Ovary (tissue), 3 donors: ENCODE measurements around the gene KRT13.

Experiments used
- POLR2A ChIP-seq: fragments of 450-650 bp; IDR thresholded peaks from one replicate; pipeline ENCODE4 v1.6.1; 2017; ENCODE audit warnings: antibody characterized with exemption, mild to moderate bottlenecking, moderate library complexity
- TF ChIP-seq, protein P1 (sequence below), 3 donors: fragments of 450-650 bp in 2 of 3; fragments of 200-600 bp in 1 of 3; IDR thresholded peaks; one replicate each; pipeline versions ENCODE4 v1.5.1 to v1.8.0; 2016 to 2022; ENCODE audit warnings: antibody characterized with exemption in 3 of 3, mild to moderate bottlenecking in 1 of 3
- donor health status: DM: no; HTN: no; CAD: no.

DNA sequence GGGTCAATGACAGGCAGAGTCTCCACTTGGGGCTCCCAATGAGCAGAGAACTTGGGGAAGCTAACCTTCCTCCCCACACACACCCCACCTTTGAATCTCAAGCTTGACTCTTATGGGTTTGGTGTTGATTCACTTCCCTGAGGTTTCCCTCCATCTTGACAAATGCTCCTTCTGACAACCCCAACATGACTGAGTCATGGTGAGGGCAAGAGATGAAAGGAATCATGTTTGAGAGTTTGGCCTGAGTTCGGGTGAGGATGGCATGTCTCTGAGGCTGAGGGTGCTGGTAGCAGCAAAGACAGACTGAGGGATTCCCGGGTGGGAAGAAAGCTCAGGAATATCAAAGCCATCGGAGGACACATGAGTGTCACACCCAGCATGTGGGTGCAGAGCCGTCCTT lies 47.8 kb upstream of the KRT13 start:
- TF ChIP-seq, protein P1, sequence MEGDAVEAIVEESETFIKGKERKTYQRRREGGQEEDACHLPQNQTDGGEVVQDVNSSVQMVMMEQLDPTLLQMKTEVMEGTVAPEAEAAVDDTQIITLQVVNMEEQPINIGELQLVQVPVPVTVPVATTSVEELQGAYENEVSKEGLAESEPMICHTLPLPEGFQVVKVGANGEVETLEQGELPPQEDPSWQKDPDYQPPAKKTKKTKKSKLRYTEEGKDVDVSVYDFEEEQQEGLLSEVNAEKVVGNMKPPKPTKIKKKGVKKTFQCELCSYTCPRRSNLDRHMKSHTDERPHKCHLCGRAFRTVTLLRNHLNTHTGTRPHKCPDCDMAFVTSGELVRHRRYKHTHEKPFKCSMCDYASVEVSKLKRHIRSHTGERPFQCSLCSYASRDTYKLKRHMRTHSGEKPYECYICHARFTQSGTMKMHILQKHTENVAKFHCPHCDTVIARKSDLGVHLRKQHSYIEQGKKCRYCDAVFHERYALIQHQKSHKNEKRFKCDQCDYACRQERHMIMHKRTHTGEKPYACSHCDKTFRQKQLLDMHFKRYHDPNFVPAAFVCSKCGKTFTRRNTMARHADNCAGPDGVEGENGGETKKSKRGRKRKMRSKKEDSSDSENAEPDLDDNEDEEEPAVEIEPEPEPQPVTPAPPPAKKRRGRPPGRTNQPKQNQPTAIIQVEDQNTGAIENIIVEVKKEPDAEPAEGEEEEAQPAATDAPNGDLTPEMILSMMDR (IDR thresholded peaks at IDR 0.05) = no peak
- TF ChIP-seq POLR2A = no peak
